T-helper 1 cell treated with Interleukin-12 subunit alpha and Interleukin-12 subunit beta and Interleukin-4 antibody, amounts not matched to agents 30 μg/mL and 1 μg/mL, for 36 hours (primary cell): ENCODE measurements around the gene GNB3.
"Not testable (repeated sequence)": the region's sequence is repeated elsewhere in the genome, so short reads cannot be mapped to it uniquely, and the experiment has no call there.

Experiments
- H3K27ac Mint-ChIP-seq: one replicate; pipeline ENCODE4 v1.8.0; 2021; ENCODE audit warnings: mild to moderate bottlenecking, mixed read lengths
- H3K27me3 Mint-ChIP-seq: one replicate; pipeline ENCODE4 v1.8.0; 2021; ENCODE audit warnings: low read depth, mixed read lengths
- H3K36me3 Mint-ChIP-seq: one replicate; pipeline ENCODE4 v1.8.0; 2021; ENCODE audit warnings: low read depth, mixed read lengths
- H3K4me1 Mint-ChIP-seq: one replicate; pipeline ENCODE4 v1.8.0; 2021; ENCODE audit warnings: low read depth, mixed read lengths
- H3K4me3 Mint-ChIP-seq: one replicate; pipeline ENCODE4 v1.8.0; 2021; ENCODE audit warnings: mild to moderate bottlenecking, moderate library complexity, mixed read lengths
- H3K9me3 Mint-ChIP-seq: one replicate; pipeline ENCODE4 v1.8.0; 2021; ENCODE audit warnings: mixed read lengths

The GNB3 gene

GRCh38 chr12:6853626-6854025, 12.9 kb downstream of the GNB3 start:
- Mint-ChIP-seq H3K27me3 (no peaks in the 10 kb centered on the region), H3K9me3 (no peaks in the 10 kb centered on the region), H3K36me3 (peaks cover 35% of the 10 kb centered on the region), H3K4me3 (peak overlapping the region; percentile 89), H3K27ac (peak overlapping the region; percentile 99), H3K4me1 (peaks cover 37% of the 10 kb centered on the region)

GRCh38 chr12:6854036-6854435, 13.3 kb downstream of the GNB3 start:
- H3K27me3 Mint-ChIP-seq = no peaks in the 10 kb centered on the region
- H3K9me3 Mint-ChIP-seq = no peaks in the 10 kb centered on the region
- peak overlapping the region; percentile 39 for H3K27ac Mint-ChIP-seq
- H3K4me3 Mint-ChIP-seq = peak overlapping the region; percentile 89
- peaks cover 34% of the 10 kb centered on the region for H3K4me1 Mint-ChIP-seq
- H3K36me3 Mint-ChIP-seq = peaks cover 35% of the 10 kb centered on the region

- Mint-ChIP-seq H3K27ac (no peak overlapping the region), H3K36me3 (peaks cover 29% of the 10 kb centered on the region), H3K27me3 (no peaks in the 10 kb centered on the region), H3K4me1 (peaks cover 23% of the 10 kb centered on the region), H3K4me3 (no peak overlapping the region), H3K9me3 (no peaks in the 10 kb centered on the region)
Measured at GRCh38 chr12:6855322-6855721, 14.6 kb downstream of the GNB3 start.

GRCh38 chr12:6858799-6859198, 18.1 kb downstream of the GNB3 start:
- H3K27ac Mint-ChIP-seq = no peak overlapping the region
- peaks cover 7% of the 10 kb centered on the region for H3K4me1 Mint-ChIP-seq
- no peaks in the 10 kb centered on the region for H3K27me3 Mint-ChIP-seq
- H3K9me3 Mint-ChIP-seq = no peaks in the 10 kb centered on the region
- H3K36me3 Mint-ChIP-seq = peaks cover 42% of the 10 kb centered on the region
- H3K4me3 Mint-ChIP-seq = no peak overlapping the region

- Mint-ChIP-seq H3K4me3 (no peak overlapping the region), H3K27me3 (no peaks in the 10 kb centered on the region), H3K4me1 (peaks cover 1% of the 10 kb centered on the region), H3K27ac (no peak overlapping the region), H3K36me3 (peaks cover 46% of the 10 kb centered on the region), H3K9me3 (no peaks in the 10 kb centered on the region)
Measured at GRCh38 chr12:6860116-6860515, 19.4 kb downstream of the GNB3 start.

- H3K36me3 Mint-ChIP-seq = peaks cover 48% of the 10 kb centered on the region
- H3K27ac Mint-ChIP-seq = no peak overlapping the region
- no peaks in the 10 kb centered on the region for H3K4me1 Mint-ChIP-seq
- no peak overlapping the region for H3K4me3 Mint-ChIP-seq
- no peaks in the 10 kb centered on the region for H3K27me3 Mint-ChIP-seq
- no peaks in the 10 kb centered on the region for H3K9me3 Mint-ChIP-seq
Measured at GRCh38 chr12:6860942-6861341, 20.2 kb downstream of the GNB3 start.

- Mint-ChIP-seq H3K27me3 (no peaks in the 10 kb centered on the region), H3K36me3 (peaks cover 48% of the 10 kb centered on the region), H3K4me3 (no peak overlapping the region), H3K4me1 (peaks cover under 1% of the 10 kb centered on the region), H3K27ac (no peak overlapping the region), H3K9me3 (no peaks in the 10 kb centered on the region)
Measured at GRCh38 chr12:6861391-6861790, 20.7 kb downstream of the GNB3 start.

GRCh38 chr12:6863033-6863432, 22.3 kb downstream of the GNB3 start:
- H3K36me3 Mint-ChIP-seq = peaks cover 42% of the 10 kb centered on the region
- no peaks in the 10 kb centered on the region for H3K9me3 Mint-ChIP-seq
- H3K4me1 Mint-ChIP-seq = peaks cover 3% of the 10 kb centered on the region
- H3K27ac Mint-ChIP-seq = no peak overlapping the region
- H3K27me3 Mint-ChIP-seq = no peaks in the 10 kb centered on the region
- H3K4me3 Mint-ChIP-seq = no peak overlapping the region

GRCh38 chr12:6863586-6864321, 23.0 kb downstream of the GNB3 start:
- Mint-ChIP-seq H3K27me3 (no peaks in the 10 kb centered on the region), H3K4me3 (no peak overlapping the region), H3K9me3 (no peaks in the 10 kb centered on the region), H3K4me1 (peaks cover 7% of the 10 kb centered on the region), H3K27ac (no peak overlapping the region), H3K36me3 (peaks cover 47% of the 10 kb centered on the region)

- Mint-ChIP-seq H3K36me3 (peaks cover 60% of the 10 kb centered on the region), H3K27ac (peak overlapping the region; percentile 31), H3K4me1 (peaks cover 22% of the 10 kb centered on the region), H3K4me3 (peak overlapping the region; percentile 38)
- H3K9me3 Mint-ChIP-seq, H3K27me3 Mint-ChIP-seq: not testable (repeated sequence)
Measured at GRCh38 chr12:6865307-6865706, 24.6 kb downstream of the GNB3 start.

GRCh38 chr12:6866163-6866919, 25.6 kb downstream of the GNB3 start:
- H3K4me3 Mint-ChIP-seq = no peak overlapping the region
- H3K9me3 Mint-ChIP-seq = no peaks in the 10 kb centered on the region
- no peaks in the 10 kb centered on the region for H3K27me3 Mint-ChIP-seq
- H3K36me3 Mint-ChIP-seq = peaks cover 61% of the 10 kb centered on the region
- peak overlapping the region; percentile 5 for H3K27ac Mint-ChIP-seq
- H3K4me1 Mint-ChIP-seq = peaks cover 33% of the 10 kb centered on the region

- peaks cover 38% of the 10 kb centered on the region for H3K4me1 Mint-ChIP-seq
- H3K4me3 Mint-ChIP-seq = peak overlapping the region; percentile 94
- no peaks in the 10 kb centered on the region for H3K27me3 Mint-ChIP-seq
- H3K27ac Mint-ChIP-seq = peak overlapping the region; percentile 89
- H3K36me3 Mint-ChIP-seq = peaks cover 64% of the 10 kb centered on the region
- H3K9me3 Mint-ChIP-seq = no peaks in the 10 kb centered on the region
Measured at GRCh38 chr12:6866920-6867412, 26.2 kb downstream of the GNB3 start.

GRCh38 chr12:6867413-6868210, 26.9 kb downstream of the GNB3 start, which contains the start of gene TPI1:
Gene TPI1 (plus strand): TSS chr12:6867531. CDS start chr12:6867567, 36 bp downstream.
- Mint-ChIP-seq H3K36me3 (peaks cover 64% of the 10 kb centered on the region), H3K9me3 (no peaks in the 10 kb centered on the region)

More at GRCh38 chr12:6867413-6868210, 26.9 kb downstream of the GNB3 start, which contains the start of gene TPI1:
- no peaks in the 10 kb centered on the region for H3K27me3 Mint-ChIP-seq
- H3K4me1 Mint-ChIP-seq = peaks cover 42% of the 10 kb centered on the region
- peak within 1 kb of the TSS; percentile 89 for H3K27ac Mint-ChIP-seq
- peak within 1 kb of the TSS; percentile 94 for H3K4me3 Mint-ChIP-seq
